Fibroblast of peridontal ligament (primary cell): Measurements from ENCODE around the gene SNX13.

Experiments
- DNase-seq: peaks from one replicate; pipeline ENCODE4 v3.0.0-alpha.2; 2010; ENCODE audit errors: extremely low read depth

The SNX13 gene

DNA sequence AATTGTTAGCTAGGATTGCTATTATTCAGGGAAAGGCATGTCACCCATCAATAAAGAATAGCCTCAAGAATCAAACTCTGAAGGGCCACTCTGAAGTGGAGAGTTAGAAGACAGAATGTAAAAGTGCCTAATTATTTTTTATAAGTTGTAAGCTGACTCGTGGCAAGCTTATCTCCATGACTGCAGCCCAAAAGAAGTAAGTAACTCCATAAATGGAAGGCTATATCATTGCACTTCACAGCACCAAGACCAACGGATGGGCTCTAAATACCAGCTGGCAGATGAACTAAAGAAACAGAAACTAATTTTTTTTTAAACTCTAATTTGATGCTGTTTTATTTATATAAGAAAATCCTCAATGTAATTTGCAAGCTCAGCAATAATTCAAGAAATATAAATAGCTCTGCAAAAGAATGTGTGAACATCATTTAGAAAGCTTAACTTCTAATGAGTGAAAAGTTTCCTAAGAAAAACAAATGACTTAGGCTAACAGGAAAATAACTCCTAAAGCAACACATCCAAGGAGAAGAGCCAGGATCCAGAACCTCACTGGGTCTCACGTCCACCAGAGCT lies 165.5 kb downstream of the SNX13 start:
- DNase-seq = peak; percentile 19

DNA sequence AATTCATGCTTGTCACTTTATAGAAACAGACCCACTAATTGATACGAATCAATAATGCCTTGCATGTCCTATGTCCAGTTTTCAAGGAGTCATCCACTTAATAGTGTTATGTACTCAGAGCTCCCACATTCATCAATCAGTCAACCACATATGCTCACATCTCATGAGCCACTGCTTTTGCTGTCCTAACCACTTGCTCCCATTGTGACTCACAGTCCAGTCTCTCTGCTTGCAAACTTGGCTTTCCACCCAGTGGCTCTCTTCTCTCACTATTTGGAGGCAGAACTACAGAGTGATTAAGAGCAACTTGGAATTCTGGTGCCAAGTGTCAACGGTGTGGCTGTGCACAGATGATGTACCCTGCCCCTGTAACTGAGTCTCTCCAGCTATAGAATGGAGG lies 166.0 kb downstream of the SNX13 start:
- peak; percentile 83 for DNase-seq

DNA sequence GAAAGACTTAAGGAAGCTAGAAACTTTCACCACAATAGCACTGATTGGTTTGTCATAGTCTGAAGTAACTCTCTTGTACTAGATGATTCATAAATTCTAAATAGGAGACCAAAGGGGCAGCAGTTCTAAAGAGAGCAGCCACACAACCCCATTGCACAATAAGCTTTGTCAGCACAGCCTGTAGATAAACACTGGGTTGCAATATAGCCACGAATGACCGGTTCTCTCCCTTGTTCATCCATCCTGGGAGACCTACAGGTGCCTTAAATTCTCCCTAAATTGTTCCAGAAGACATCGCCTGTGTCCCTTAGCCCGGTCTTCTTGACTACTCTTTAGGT lies 167.0 kb downstream of the SNX13 start:
- peak; percentile 92 for DNase-seq

DNA sequence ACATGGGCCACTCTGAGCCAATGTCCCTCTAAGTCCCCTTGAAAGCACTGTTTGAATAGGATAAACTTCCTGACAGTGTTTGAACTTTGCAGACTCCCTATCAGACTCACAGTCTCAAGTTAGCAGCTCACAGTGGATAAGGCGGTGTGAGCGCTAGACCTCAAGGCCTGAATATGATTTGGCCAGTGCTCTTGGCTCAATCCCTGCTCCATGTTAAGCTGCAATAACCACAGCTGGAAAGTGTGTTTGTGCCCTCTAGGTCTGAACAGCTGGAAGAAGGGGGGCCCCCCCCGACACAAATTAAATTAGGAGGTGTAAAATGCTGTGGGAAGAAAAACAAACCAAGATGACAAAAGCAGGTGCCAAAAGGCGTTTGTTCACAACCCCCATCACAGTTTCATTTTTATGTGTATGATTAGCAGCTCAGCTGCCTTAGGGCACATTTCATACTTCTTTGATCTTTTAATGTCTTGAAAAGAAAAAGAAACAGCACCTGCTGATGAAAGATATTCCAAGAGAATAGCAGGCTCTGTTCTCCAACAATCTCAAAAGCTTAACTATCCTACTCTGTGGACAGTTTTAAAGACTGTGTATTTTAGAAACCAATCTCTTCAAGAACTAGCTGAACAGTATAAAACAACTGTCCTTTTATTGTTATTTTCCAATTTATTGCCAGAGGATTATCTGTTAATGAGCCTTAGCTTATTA lies 167.6 kb downstream of the SNX13 start:
- peak; percentile 40 for DNase-seq

DNA sequence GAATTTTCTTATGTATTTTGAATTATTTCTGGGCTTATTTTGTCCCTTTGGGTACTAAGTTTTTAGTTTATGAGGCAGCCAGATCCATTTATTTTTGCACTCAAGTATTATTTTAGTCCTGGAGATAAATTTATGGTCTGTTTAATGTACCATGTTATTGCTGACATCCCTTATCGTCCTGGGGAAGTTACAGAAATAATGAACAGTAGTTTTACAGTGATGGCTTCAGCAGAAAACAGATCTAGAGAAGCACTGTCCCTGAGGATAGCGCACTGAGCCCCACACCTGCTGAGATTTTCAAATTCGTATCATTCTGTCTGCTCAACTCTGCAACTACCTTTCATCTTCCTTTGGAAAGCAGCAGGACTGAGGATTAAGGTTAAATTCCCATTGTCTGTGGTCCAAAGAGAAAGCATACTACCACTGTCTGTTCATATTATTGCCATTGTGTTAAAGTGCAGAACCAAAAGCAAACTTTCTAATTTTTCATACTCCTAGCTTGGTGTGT lies 168.3 kb downstream of the SNX13 start:
- DNase-seq = no peak

DNA sequence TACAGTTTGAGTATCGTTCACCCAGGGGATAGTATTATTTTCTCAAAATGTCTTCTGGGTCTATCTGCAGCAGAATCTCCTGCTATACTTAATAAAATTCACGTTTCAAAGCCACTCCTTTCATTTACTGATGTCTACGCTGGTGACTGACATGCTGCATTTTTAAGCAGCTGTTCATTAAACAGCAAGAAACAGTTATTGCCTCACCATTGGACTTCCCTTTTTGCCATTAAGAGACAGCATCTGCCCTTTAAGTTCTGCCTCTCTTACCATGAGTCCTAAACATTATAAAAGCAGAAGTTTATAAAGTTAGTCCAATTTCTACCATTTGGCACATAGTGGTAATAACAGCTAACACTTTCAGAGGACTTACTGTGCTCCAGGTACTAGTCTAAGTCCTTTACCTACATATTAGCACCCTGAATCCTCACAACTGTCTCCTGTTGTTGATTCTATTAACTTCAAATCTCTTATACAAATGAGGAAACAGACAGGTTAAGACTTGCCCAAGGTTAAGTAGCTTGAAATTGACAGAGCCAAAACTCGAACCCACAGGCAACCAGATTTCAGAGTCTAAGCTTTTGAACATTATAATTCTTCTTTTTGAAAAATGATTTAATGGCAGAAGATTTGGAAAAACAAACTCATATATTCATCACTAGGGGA lies 169.5 kb downstream of the SNX13 start:
- no peak for DNase-seq

DNA sequence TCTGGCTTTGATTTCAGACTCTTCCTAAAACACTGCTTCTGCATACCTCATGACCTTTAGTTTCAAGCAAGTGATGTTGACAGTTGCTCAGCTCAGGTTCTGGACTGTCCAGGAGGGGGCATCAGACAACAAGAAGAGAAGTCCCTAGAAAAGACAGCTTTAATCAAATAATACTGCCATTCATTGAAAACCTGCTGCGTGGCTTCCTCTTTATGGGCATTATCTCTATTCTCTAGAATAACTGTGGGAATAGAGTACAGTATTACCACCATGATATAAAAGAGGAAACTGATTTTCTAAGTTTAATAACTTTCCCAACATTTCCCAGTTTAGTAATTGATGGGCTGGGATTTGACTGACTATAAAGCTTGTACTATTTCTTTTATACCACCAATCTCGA lies 170.4 kb downstream of the SNX13 start:
- DNase-seq = peak; percentile 80

DNA sequence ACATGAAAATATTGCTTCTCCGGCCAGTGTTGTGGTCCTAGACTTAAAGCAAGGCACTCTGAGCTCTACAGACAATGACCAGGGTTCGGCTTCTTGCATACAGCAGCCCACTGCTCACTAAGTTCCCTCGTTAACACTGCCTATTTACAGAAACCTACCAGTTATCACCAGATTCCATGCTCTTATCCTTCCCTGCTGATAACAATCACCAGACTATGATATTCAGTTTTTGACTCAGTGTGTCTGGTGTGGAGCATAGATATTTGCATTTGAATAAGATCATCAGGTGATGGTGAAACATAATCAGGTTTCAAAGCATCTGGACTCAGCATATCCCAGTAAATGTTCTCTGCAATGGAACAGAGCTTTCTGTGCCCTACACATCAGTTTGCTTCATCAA lies 182.3 kb downstream of the SNX13 start:
- no peak for DNase-seq

DNA sequence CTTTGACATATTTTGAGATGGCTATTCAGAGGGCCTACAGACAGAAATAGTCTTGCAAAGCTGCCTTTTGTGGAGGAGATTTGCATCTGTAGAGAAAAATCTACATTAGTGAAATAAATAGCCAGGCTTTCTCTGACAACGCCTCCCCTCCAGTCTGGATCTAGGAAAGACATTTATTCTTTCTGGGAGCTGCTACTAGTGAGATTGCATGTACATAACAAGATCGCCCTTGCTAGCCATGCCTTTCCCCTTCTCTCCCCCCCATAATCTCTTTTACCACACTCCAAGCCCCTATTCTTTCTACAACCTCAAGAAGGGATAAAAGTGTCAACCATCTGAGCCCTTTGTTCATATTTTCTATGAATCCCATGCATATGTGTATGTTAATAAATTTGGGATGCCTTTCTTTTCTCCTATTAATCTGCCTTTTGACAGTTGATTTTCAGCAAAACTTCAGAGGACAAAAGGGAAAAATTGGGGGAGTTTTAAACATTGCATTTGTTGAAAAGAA lies 194.2 kb downstream of the SNX13 start:
- DNase-seq = no peak

DNA sequence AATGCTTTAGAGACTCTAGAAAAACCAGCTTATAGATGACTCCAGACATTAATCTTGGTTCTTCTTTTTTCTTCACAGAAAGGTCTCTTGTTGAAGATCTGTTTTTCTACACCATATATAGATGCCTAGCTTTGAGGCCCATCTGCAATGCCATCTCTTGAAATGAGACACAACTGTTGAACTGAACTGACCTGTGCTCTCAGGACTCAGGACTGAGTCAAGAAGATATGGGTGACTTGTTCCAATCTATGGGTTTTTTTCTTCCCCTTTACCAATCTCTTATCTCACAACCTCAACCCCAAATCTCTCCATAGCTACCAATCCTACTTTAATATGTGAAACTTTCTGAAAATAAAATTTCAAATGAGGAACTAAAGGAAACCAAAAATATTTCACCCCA lies 194.7 kb downstream of the SNX13 start:
- no peak for DNase-seq

DNA sequence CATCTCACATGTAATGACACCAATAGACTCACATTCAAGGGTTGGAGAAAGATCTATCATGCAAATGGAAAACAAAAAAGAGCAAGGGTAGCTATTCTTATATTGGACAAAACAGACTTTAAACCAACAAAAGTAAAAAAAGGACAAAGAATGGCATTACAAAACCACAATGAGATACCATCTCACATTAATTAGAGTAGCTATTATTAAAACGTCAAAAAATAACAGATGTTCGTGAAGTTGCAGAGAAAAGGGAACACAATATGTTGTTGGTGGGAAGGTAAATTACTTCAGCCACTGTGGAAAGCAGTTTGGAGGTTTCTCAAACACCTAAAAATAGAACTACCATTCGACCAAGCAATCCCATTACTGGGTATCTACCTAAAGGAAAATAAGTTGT lies 197.0 kb downstream of the SNX13 start:
- DNase-seq = no peak

DNA sequence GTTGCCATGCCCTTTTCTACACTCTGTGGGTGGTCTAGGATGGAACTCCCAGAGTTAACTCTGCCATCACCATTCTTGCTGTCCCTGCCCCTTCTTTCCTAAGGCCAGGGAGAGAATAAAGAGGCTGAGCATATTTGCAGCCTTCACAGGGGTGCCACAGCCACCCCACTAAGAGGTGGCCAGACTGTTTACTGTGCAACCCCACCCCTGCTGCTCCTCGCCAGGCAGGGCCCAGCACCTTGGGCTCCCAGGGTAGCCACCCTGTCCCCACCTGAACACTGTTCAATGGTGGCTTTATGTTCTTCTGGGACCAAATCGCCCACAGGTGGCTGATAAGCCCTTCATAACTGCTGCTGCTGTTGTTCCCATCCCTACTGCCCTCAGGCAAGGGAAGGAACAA lies 198.9 kb downstream of the SNX13 start:
- no peak for DNase-seq
